Left lung (tissue), 10 donors: Measurements from ENCODE around the gene MYO7A. TPM values are rescaled to one million over a fixed set of nuclear protein-coding genes. Genes with fewer than 3 reads are reported as not detected.
A peak's percentile ranks its signal among the peaks of the same experiment; 100 is the strongest.

ENCODE experiments used
- ATAC-seq: fragments of 200-7000 bp; cut with Tn5 transposase; one replicate; pipeline ENCODE4 v1.9.1; 2020; ENCODE audit warnings: moderate library complexity
- DNase-seq, 4 donors: peaks; one replicate each; pipeline ENCODE4 v3.0.0-alpha.2; 2013 to 2020
- H3K27ac ChIP-seq, 2 donors: fragments of 200-600 bp; sonication (generic) in 1 of 2; one replicate each; pipeline versions ENCODE4 v1.5.0 to v1.8.0; 2020 to 2021
- H3K27me3 ChIP-seq, 2 donors: fragments of 200-600 bp; sonication (generic) in 1 of 2; one replicate each; pipeline versions ENCODE4 v1.5.0 to v1.8.0; 2020 to 2021
- H3K36me3 ChIP-seq, 2 donors: fragments of 200-600 bp; sonication (generic) in 1 of 2; one replicate each; pipeline versions ENCODE4 v1.5.0 to v1.8.0; 2020 to 2021
- H3K4me1 ChIP-seq, 2 donors: fragments of 200-600 bp; one replicate each; pipeline ENCODE4 v1.8.0; 2021
- H3K4me3 ChIP-seq, 2 donors: fragments of 200-600 bp; sonication (generic) in 1 of 2; one replicate each; pipeline versions ENCODE4 v1.5.0 to v1.8.0; 2020 to 2021; ENCODE audit warnings: mild to moderate bottlenecking in 1 of 2
- H3K9me3 ChIP-seq, 2 donors: fragments of 200-600 bp; sonication (generic) in 1 of 2; one replicate each; pipeline versions ENCODE4 v1.5.0 to v1.8.0; 2020 to 2021
- CTCF ChIP-seq, 2 donors: fragments of 200-600 bp; sonication (generic) in 1 of 2; IDR thresholded peaks; one replicate each; pipeline versions ENCODE4 v1.5.0 to v1.8.0; 2021; ENCODE audit warnings: antibody characterized with exemption in 2 of 2
- intact Hi-C, 2 donors: fragments of 100-400 bp; cut with DNase I; formaldehyde crosslinking; loops; one replicate each; pipeline versions ENCODE4 v1.11.2 to v1.14.2; 2022
- polyA plus RNA-seq, 6 donors: library from polyadenylated mRNA; unstranded; fragments of 120-200 nt; gene quantifications; one replicate each; pipeline ENCODE4 v1.2.1, GENCODE V29; 2013; ENCODE audit not compliant: insufficient read length in 6 of 6
- total RNA-seq, 2 donors: library from RNA; stranded (reverse); fragmentation: NEBNext Ultra II Directional; extraction: Animal tissue kit (Norgen Biotek cat#: 25700); gene quantifications; one replicate each; pipeline ENCODE4 v1.2.1, GENCODE V29; 2021
- donor health status: DM: no; HTN: yes; CAD: no.
- donor health status: DM: no; HTN: no; CAD: no.

The MYO7A gene
- total and polyA plus RNA-seq, 8 donors, result 4.8 to 13.5 (median 5.8) TPM

GRCh38 chr11:77137421-77137820 is 9.4 kb downstream of the MYO7A start:
- ATAC-seq (no peak), DNase-seq (peak in 1 of 4 donors; percentile 51)
- no peak for TF ChIP-seq CTCF (IDR thresholded peaks at IDR 0.05)
- Histone ChIP-seq H3K9me3 (no peaks in the 10 kb centered on the region), H3K27ac (no peak overlapping the region), H3K36me3 (no peaks in the 10 kb centered on the region), H3K27me3 (peaks cover 7 to 32% of the 10 kb centered on the region in 2 donors), H3K4me3 (no peak overlapping the region), H3K4me1 (peaks cover 0 to 7% of the 10 kb centered on the region in 2 donors)
- intact Hi-C loops, result no loop called here

- H3K9me3 ChIP-seq, result no peaks in the 10 kb centered on the region
- peaks cover 0 to 7% of the 10 kb centered on the region in 2 donors for H3K4me1 ChIP-seq
- H3K4me3 ChIP-seq, result no peak overlapping the region
- no peak overlapping the region for H3K27ac ChIP-seq
- H3K36me3 ChIP-seq, result no peaks in the 10 kb centered on the region
- peaks cover 7 to 32% of the 10 kb centered on the region in 2 donors for H3K27me3 ChIP-seq
- DNase-seq (peak in 1 of 4 donors; percentile 65), ATAC-seq (no peak)
- no peak for TF ChIP-seq CTCF (IDR thresholded peaks at IDR 0.05)
- intact Hi-C loops, result no loop called here
Observed at GRCh38 chr11:77138106-77138649, 10.1 kb downstream of the MYO7A start.

GRCh38 chr11:77139201-77139600 is 11.2 kb downstream of the MYO7A start:
- DNase-seq, result peak in 1 of 4 donors; percentile 20
- Histone ChIP-seq H3K4me3 (no peak overlapping the region), H3K27ac (no peak overlapping the region), H3K36me3 (no peaks in the 10 kb centered on the region), H3K9me3 (no peaks in the 10 kb centered on the region), H3K27me3 (peaks cover 7 to 32% of the 10 kb centered on the region in 2 donors), H3K4me1 (peaks cover 0 to 7% of the 10 kb centered on the region in 2 donors)
- intact Hi-C loops, result no loop called here
- no peak for ATAC-seq
- TF ChIP-seq CTCF (IDR thresholded peaks at IDR 0.05), result no peak

GRCh38 chr11:77140231-77140851 is 12.3 kb downstream of the MYO7A start:
- Histone ChIP-seq H3K4me3 (no peak overlapping the region), H3K9me3 (no peaks in the 10 kb centered on the region), H3K4me1 (peaks cover 0 to 7% of the 10 kb centered on the region in 2 donors), H3K27me3 (peaks cover 7 to 32% of the 10 kb centered on the region in 2 donors), H3K36me3 (no peaks in the 10 kb centered on the region), H3K27ac (no peak overlapping the region)
- DNase-seq (peak in 1 of 4 donors; percentile 66), ATAC-seq (peak; percentile 21)
- TF ChIP-seq CTCF (IDR thresholded peaks at IDR 0.05), result no peak
- intact Hi-C loops, result no loop called here

GRCh38 chr11:77141034-77141433 is 13.0 kb downstream of the MYO7A start:
- H3K9me3 ChIP-seq, result no peaks in the 10 kb centered on the region
- H3K36me3 ChIP-seq, result no peaks in the 10 kb centered on the region
- peak in 1 of 4 donors; percentile 77 for DNase-seq
- intact Hi-C loops, result no loop called here
- no peak for TF ChIP-seq CTCF (IDR thresholded peaks at IDR 0.05)
- H3K27ac ChIP-seq, result no peak overlapping the region
- peaks cover 7 to 32% of the 10 kb centered on the region in 2 donors for H3K27me3 ChIP-seq
- H3K4me1 ChIP-seq, result peaks cover 0 to 7% of the 10 kb centered on the region in 2 donors
- no peak overlapping the region for H3K4me3 ChIP-seq
- peak; percentile 95 for ATAC-seq
